Measurements from ENCODE around the gene SLC34A3.

DNA sequence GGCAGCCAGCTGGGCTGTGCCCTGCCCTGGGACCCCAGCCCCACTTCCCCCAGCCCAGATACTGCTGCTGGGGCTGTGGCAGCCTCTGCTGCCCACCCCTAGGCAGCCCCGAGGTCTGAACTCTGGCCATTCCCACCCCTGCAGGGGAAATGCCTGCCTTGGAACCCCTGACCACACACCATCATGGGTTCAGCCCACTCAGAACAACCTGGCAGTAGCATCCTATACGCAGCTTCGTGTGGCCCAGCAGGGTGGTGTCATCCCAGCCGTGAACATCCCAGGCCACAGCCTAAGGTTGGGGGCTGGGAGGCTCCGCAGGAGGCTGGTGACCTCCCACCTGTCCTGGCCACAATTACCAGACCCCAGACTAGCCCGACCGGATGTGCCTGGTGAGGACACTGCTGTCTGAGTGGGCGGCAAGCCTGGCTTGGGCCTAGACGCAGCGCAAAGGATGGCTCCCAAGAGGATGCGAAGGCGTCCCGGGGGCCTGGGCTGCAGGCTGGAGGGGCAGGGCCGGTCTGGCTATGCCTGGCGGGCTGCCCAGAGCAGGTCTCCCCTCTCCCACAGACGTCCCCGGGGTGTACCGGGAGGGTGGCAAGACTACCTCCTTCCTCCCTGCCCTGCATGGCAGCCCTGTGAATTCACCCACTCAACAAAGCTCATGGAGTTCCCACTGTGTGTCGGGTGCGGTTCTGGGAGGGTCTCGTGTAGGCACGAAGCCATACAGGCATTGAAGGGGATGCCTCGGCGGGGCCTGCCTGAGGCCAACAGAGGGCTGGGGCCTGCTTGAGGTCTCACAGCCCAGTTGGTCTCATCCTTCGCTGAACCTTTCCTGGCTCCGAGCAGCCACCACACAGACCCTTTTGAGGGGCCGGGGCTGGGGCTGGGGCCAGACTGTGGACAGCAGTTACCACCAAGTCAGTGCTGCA is 1.5 kb upstream of the SLC34A3 start:
- TF ChIP-seq, protein P1, sequence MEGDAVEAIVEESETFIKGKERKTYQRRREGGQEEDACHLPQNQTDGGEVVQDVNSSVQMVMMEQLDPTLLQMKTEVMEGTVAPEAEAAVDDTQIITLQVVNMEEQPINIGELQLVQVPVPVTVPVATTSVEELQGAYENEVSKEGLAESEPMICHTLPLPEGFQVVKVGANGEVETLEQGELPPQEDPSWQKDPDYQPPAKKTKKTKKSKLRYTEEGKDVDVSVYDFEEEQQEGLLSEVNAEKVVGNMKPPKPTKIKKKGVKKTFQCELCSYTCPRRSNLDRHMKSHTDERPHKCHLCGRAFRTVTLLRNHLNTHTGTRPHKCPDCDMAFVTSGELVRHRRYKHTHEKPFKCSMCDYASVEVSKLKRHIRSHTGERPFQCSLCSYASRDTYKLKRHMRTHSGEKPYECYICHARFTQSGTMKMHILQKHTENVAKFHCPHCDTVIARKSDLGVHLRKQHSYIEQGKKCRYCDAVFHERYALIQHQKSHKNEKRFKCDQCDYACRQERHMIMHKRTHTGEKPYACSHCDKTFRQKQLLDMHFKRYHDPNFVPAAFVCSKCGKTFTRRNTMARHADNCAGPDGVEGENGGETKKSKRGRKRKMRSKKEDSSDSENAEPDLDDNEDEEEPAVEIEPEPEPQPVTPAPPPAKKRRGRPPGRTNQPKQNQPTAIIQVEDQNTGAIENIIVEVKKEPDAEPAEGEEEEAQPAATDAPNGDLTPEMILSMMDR (IDR thresholded peaks at IDR 0.05; ENCODE audit: insufficient read depth, low read depth, low read length) = no peak
- TF ChIP-seq EZH2 (IDR thresholded peaks at IDR 0.05; ENCODE audit: insufficient read depth, low read length) = no peak
